Neural crest cell (in vitro differentiated cells): ENCODE measurements around the gene RTP4. TPM values are rescaled to one million over a fixed set of nuclear protein-coding genes. Genes with fewer than 3 reads are reported as not detected.
"Not testable (repeated sequence)": the region's sequence is repeated elsewhere in the genome, so short reads cannot be mapped to it uniquely, and the experiment has no call there.

Experiments used
- DNase-seq: peaks from one replicate; pipeline ENCODE4 v3.0.0; 2021; ENCODE audit warnings: low read depth, mixed read lengths, low spot score
- H3K27ac Mint-ChIP-seq: one replicate; pipeline ENCODE4 v1.8.0; 2021; ENCODE audit warnings: mild to moderate bottlenecking, mixed read lengths; ENCODE audit not compliant: unreplicated experiment
- H3K27me3 Mint-ChIP-seq: 2 replicates; pipeline ENCODE4 v1.8.0; 2021; ENCODE audit warnings: low read depth, mild to moderate bottlenecking, mixed read lengths
- H3K36me3 Mint-ChIP-seq: 2 replicates; pipeline ENCODE4 v1.8.0; 2021; ENCODE audit warnings: low read depth, mild to moderate bottlenecking, mixed read lengths
- H3K4me1 Mint-ChIP-seq: 2 replicates; pipeline ENCODE4 v1.8.0; 2021; ENCODE audit warnings: mixed read lengths
- H3K4me3 Mint-ChIP-seq: one replicate; pipeline ENCODE4 v1.8.0; 2021; ENCODE audit warnings: mild to moderate bottlenecking, mixed read lengths
- H3K9me3 Mint-ChIP-seq: 2 replicates; pipeline ENCODE4 v1.8.0; 2021; ENCODE audit warnings: mixed read lengths
- CTCF ChIP-seq: fragments of 200-600 bp; sonication (generic); conservative IDR thresholded peaks from 2 replicates; pipeline ENCODE4 v1.5.0; 2021; ENCODE audit warnings: antibody characterized with exemption, mild to moderate bottlenecking
- total RNA-seq: library from RNA; stranded (reverse); gene quantifications from 2 replicates; pipeline ENCODE4 v1.2.1, GENCODE V29; 2021

Gene RTP4
- total RNA-seq, 1 donor from 2014 or later = not detected

GRCh38 chr3:187396661-187397060, 28.5 kb downstream of the RTP4 start:
- Mint-ChIP-seq H3K27me3 (no peaks in the 10 kb centered on the region), H3K27ac (no peak overlapping the region), H3K4me3 (no peak overlapping the region), H3K36me3 (no peaks in the 10 kb centered on the region), H3K9me3 (no peaks in the 10 kb centered on the region), H3K4me1 (no peaks in the 10 kb centered on the region)
- no peak for TF ChIP-seq CTCF
- DNase-seq = no peak

GRCh38 chr3:187398955-187399354, 30.8 kb downstream of the RTP4 start:
- H3K27me3 Mint-ChIP-seq = no peaks in the 10 kb centered on the region
- no peak overlapping the region for H3K4me3 Mint-ChIP-seq
- H3K36me3 Mint-ChIP-seq = no peaks in the 10 kb centered on the region
- H3K9me3 Mint-ChIP-seq = no peaks in the 10 kb centered on the region
- DNase-seq = no peak
- H3K27ac Mint-ChIP-seq = no peak overlapping the region
- no peak for TF ChIP-seq CTCF
- H3K4me1 Mint-ChIP-seq = no peaks in the 10 kb centered on the region

- Mint-ChIP-seq H3K4me3 (no peak overlapping the region), H3K9me3 (no peaks in the 10 kb centered on the region), H3K27me3 (no peaks in the 10 kb centered on the region), H3K36me3 (no peaks in the 10 kb centered on the region), H3K4me1 (no peaks in the 10 kb centered on the region), H3K27ac (no peak overlapping the region)
- no peak for DNase-seq
- no peak for TF ChIP-seq CTCF
Observed at GRCh38 chr3:187400756-187401155, 32.6 kb downstream of the RTP4 start.

- no peak overlapping the region for H3K27ac Mint-ChIP-seq
- no peaks in the 10 kb centered on the region for H3K9me3 Mint-ChIP-seq
- no peaks in the 10 kb centered on the region for H3K36me3 Mint-ChIP-seq
- no peak overlapping the region for H3K4me3 Mint-ChIP-seq
- no peaks in the 10 kb centered on the region for H3K4me1 Mint-ChIP-seq
- H3K27me3 Mint-ChIP-seq = no peaks in the 10 kb centered on the region
- DNase-seq = no peak
- TF ChIP-seq CTCF = no peak
Observed at GRCh38 chr3:187401856-187402255, 33.7 kb downstream of the RTP4 start.

GRCh38 chr3:187403768-187404288, 35.6 kb downstream of the RTP4 start:
- H3K27ac Mint-ChIP-seq = no peak overlapping the region
- TF ChIP-seq CTCF = no peak
- no peaks in the 10 kb centered on the region for H3K9me3 Mint-ChIP-seq
- H3K36me3 Mint-ChIP-seq = no peaks in the 10 kb centered on the region
- no peak for DNase-seq
- no peaks in the 10 kb centered on the region for H3K4me1 Mint-ChIP-seq
- H3K4me3 Mint-ChIP-seq = no peak overlapping the region
- no peaks in the 10 kb centered on the region for H3K27me3 Mint-ChIP-seq

GRCh38 chr3:187406927-187407326, 38.7 kb downstream of the RTP4 start:
- no peaks in the 10 kb centered on the region for H3K27me3 Mint-ChIP-seq
- peaks cover 7% of the 10 kb centered on the region for H3K4me1 Mint-ChIP-seq

GRCh38 chr3:187411991-187412781, 44.0 kb downstream of the RTP4 start:
- peak; percentile 4 for DNase-seq
- not testable (repeated sequence) for H3K9me3 Mint-ChIP-seq, H3K27me3 Mint-ChIP-seq, H3K36me3 Mint-ChIP-seq, H3K4me1 Mint-ChIP-seq
- Mint-ChIP-seq H3K4me3 (peak overlapping the region; percentile 96), H3K27ac (peak overlapping the region; percentile 97)

More at GRCh38 chr3:187406927-187407326, 38.7 kb downstream of the RTP4 start:
- no peak for TF ChIP-seq CTCF
- H3K9me3 Mint-ChIP-seq = no peaks in the 10 kb centered on the region
- no peak overlapping the region for H3K27ac Mint-ChIP-seq
- DNase-seq = no peak
- H3K36me3 Mint-ChIP-seq = peaks cover 2% of the 10 kb centered on the region
- no peak overlapping the region for H3K4me3 Mint-ChIP-seq
